GM19043 (cell line): Measurements from ENCODE around the gene JAKMIP3.

Experiments used
- ATAC-seq: cut with Tn5 transposase; IDR thresholded peaks from one replicate; pipeline ENCODE4 v1.9.1; 2021; ENCODE audit warnings: low read depth; ENCODE audit not compliant: unreplicated experiment

Gene JAKMIP3

DNA sequence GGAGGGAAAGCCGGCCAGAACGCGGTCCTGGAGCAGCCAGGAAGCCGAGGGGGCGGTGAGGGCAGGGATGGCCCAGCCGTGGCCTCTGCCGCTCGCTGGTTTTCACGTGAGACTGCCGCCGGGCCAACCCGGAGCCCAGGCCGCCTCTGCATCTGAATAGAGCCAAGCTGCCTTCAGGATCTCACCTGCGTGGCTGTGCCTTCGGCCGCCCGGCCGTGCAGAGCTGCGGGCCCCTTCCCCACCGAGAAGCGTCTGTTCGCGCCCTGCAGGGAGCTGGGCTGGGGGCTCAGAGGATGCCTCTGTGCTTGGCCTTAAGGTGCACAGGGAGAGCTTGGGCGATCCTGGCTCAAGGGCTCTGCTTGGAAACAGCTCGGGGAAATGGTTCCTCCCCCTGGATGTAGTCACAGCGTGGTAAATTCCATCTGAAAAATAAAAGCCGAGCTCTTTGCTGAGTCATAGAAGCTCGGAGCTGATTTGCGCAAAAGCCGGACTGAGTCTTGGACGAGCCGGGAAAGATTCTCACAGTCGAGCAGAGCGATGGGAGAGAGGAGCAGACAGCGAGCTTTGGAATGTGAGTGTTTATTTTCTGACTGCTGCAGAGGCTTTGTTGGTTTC, at the start of gene JAKMIP3:
JAKMIP3 (plus strand) TSS at position 456 of the 615 bp plus-strand sequence. CDS start 38,863 bp downstream, outside the sequence.
- no peak for ATAC-seq

DNA sequence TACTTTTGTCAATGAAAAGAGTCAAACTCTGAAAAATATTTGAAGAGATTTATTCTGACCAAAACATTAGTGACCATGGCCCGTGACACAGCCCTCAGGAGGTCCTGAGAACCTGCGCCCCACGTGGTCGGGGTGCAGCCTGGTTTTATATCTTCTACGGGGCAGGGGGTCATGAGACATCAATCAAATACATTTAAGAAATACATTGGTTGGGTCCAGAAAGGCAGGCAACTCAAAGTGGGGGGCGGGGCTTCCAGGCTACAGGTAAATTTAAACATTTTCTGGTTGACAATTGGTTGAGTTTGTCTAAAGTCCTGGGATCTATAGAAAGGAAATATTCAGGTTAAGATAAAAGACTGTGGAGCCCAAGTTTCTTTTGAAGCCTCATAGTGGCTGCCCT, 49.2 kb upstream of the JAKMIP3 start:
- no peak for ATAC-seq

DNA sequence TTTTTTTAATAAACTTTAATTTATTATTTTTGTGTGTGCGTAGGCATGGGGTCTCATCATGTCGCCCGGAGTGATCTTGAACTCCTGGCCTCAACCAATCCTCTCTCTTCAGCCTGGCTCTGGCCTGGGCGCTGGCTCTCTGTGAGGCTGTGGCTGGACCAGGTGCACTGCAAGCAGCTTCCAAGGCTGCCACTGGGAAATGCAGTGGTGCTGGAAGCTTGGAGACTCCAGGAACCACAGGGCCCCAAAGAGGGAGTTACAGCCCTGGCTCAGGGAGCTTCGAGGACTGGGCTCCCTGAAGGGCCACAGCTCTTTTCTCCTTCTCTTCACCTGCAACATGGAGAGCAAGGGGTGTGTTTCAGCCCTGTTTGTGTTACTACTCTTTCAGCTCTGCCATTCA, 47.3 kb upstream of the JAKMIP3 start:
- no peak for ATAC-seq

DNA sequence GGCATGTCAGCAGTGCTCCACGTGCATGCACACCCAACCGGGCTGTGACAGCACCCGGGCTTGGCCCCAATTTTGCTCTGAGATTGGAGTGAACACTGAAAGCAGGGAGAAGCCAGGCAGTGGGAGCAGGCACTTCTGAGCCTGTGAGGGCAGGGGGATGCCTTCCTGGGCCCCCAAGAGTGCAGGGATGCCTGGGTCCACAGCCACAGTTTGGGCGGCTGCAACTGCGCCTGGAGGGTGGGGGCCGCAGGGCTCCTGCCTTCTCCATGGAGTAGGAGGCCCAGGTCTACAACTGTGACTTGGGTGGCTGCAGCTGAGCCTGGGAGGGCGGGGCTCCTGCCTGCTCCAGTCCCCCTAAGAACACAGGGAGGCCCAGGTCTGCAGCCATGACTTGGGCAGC, 46.4 kb upstream of the JAKMIP3 start:
- no peak for ATAC-seq

DNA sequence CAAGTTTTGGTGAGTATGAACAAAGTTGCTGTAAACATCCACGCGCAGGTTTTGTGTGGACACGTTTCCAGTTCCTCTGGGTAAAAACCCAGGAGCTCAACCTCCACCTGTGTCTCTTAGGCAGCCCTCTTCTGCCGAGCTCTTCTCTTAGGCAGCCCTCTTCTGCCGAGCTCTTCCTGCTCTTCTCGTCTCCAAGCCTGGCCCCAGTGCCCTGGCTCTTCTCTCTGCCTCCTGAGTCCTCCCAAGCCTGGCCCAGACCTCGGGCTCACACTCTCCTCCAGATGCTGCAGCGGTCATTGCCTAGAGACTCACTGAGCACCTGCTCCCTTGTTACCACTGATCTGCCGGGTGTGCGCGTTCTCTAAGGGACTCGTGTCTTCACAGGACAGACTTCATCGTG, 45.3 kb upstream of the JAKMIP3 start:
- ATAC-seq, result no peak

DNA sequence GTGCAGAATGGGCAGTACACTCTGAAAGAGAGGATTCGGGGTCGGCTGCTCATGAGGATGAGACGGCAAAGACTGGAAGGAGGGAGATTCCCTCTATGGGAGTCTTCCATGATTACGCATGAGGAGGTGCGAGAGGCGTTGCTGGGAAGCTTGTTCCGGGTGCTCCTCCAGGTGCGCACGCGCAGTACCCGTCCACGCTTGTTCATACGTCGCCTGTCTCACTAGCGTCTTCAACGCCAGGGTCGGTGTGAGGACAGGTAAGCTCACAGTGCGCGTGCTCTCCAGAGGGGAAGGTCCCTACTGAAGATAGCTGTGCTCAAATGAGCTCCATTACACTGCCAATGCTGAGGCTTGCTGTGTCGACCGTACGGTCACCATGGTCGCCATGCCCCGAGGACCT, 44.7 kb upstream of the JAKMIP3 start:
- no peak for ATAC-seq

DNA sequence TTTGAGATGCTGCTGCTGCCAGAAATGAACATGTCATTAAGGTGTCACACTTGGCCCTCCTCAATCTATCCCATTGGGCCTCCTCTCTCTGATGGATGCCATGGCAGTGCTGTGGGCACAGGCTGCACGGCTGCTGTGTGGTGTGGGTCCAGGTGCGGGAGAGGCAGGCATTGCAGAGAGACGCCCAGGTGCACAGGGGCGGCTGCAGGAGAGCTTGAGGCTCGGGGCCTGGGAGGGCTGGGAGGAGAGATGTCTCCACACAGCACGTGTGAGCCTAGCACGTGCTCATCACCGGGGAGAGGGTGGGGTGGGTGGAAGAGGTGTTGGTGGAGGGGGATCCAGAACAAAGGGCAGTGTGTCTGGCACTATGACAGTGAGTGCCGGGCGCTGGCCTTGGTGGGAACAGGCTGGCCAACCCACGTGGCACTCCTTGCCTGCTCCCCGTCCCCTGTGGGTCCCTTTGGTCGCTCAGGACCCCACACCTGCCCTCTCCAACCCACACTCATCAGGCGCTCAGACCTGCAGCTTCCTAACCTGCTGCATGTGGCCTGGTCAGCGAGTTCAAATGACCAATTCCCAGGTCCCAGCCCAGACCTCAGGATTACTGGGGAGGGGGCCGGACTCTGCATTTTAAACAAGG, 44.1 kb upstream of the JAKMIP3 start:
- no peak for ATAC-seq

DNA sequence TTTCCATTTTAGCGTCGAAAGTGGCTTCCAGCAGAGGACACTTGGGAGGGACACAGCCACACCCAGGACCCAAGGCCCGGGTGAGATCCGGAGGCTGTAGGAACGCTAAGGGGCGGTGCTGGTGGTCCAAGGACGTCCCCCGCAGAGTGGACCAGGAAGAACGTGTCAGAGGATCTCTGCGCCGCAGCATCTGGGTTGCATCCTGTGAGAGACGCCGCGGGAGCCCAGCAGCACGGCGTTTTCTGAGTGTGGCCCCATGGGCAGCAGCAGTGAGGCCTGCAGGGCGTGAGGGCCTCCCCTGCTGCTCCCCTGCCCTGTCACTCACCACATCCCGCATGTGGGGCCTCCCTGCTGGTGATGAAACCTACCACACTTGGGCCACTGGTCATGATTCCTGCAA, 43.5 kb upstream of the JAKMIP3 start:
- ATAC-seq, result no peak

DNA sequence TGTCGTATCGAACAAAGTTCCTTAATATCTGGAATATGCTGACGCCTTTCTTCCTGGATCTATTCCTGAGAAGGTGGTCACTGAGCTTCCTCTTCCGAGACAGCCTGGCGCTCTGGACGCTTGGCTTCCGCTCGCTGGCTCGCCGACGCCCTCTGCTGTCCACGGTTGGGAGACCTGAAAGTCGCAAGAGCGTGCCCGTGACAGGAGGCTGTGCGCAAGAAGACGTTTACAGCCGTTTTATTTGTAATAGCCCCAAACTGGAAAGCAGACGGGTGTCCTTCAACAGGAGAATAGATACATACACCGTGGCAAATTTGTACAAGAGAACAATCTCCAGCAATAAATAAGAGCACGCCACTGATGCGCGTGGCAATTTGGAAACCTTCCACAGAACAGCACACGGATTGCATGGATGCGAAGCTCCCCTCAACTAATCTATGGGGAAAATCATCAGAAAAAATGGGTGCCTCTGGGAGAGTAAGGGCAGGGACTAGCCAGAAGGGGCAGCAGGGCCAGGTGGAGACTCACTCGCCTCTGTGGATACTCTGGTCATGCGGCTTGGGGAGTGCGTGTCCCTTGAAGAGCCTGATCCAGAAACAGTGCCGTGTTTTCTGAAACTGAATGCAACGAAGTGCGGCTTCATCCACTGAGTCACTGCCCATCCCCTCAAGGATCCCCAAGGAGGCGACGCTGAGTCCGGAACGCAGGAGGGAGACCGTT, 42.5 kb upstream of the JAKMIP3 start:
- ATAC-seq, result peak; percentile 53

DNA sequence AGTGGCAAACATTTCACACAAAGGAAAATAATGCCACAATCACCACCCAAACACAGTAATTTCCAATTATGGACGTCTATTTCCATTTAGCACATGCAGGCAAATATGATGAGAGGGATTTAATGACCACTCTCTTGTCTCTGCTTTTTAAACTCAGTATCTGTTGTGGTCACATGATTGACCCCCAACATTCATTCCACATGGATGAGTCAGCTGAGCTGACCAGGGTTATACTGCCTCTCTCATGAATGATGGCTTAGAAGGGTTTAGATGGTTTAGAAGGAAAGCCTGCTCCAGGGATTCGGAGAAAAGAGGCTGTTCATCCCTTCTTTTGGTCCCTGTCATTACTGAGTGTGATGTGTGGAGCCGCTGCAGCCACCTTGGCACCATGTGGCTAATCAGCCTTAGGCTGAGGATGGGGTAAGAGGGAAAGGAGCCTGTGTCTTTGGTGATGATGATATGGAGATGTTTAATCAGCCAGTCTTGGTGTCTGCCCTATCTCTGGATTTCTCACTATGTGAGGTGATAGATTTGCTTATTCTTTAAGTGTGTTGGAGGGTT, 38.2 kb upstream of the JAKMIP3 start:
- no peak for ATAC-seq

DNA sequence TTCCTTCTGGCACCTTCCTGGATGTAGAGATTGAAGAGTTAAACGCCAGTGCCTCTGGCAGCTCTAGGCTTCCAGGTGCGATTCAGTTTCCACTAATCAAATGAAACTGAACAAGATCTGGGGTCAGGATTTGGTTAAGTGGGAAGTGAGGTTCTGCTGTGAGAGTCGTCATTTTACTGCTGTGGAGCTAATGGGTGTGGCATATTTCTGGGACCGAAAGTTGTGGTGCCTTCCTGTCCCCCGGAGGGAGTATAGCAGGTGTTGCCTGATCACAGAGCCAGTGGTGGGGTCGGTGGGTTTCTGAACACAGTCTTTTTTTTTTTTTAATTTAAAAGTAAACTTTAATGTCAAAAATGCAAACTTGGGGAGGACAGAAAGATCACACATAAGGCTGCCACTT, 37.0 kb upstream of the JAKMIP3 start:
- no peak for ATAC-seq

DNA sequence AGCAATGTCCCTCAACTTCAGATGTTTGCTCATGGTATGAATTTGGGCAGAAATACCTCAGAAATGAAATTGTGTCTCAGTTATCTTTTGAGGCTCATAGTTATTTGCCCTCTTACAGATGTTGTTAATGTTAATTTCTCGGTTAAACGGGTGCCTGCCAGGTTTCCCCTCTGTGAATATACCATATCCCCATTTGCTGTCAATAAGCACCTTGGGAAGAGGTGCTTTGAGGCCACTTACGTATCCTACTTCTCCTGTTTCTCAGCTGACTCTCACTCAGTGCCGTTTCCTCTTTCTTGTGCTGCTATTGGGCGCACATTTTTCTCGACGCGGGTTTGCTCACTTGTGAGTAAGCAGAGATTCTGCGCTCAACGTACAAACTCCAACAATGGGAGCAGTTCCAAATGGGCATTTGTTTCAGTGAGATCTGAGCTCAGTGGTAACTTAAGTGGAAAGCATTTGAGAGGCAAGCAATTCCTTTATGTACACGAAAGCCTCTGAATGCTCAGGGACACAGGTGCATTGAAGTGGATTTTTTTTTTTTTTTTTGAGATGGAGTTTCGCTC, 34.8 kb upstream of the JAKMIP3 start:
- ATAC-seq, result no peak

DNA sequence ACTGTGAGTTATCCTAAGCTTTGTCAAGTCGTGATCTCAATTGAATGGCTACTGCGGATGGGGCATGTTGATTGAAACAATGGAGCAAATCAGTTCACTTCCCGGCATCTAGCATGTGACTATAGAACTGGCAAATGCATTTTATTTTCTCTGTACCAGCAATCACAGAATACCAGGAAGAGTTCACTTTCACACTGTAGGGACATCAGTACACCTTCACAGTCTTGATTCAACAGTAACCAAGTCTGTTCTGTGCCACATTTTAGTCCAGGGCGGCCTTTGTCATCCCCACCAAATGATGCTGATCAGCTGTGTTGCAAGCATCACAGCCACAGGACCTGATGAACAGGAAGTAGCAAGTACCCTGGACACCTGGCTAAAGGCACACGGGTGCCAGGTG, 32.1 kb upstream of the JAKMIP3 start:
- no peak for ATAC-seq

DNA sequence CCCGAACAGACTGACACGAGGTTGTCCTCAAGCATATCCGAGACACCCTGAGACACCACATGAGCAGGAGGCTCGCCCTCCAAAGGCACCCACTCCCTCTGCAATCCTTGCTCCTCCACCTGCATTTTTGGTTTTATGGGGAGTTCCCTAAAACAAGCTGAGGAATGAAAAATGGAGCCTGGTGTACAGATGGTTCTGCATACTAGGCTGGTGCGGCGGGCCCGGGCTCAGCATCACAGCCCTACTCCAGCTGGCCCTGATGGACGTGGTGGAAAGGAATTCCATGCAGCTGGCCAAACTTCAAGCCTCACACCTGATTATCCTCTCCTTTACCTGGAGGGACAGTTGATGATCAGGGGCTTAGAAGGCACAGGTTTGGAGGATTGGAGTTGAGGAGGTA, 30.3 kb upstream of the JAKMIP3 start:
- no peak for ATAC-seq

DNA sequence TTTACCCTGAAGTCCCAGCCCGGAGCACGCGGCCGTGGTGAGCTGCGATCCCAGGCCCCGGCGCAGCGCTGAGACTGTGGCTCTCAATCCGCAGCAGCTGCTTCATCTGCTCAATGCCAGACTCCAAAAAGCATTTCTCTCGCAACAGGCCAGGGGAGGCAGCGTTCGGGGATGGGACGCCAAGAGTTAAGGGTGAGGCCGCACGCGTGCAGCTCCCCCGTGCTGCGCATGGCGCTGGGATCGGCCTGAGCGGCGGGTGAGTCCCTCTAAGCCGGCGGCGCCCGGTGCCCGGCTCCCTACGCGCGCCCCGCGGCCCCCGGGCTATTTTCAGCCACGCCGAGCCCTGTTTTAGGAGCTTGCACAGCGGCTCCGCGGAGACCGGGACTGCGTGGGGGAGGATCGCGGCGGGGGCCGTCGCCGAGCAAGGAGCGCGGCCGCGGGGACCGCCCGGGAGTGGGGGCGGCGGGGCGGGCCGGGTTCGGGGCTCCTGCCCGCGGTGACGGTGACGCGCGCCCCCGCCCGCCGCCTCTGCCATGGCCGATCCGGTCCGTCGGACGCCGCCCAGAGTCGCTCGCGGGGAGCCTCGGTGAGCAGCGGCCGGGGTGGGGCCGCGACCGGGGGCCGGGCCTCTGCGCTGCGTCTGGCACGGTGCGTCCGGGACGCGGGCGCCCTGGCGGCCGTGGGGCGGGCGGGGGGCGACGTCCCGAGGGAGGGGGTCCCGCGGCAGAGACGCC, 29.4 kb upstream of the JAKMIP3 start:
- ATAC-seq, result no peak

DNA sequence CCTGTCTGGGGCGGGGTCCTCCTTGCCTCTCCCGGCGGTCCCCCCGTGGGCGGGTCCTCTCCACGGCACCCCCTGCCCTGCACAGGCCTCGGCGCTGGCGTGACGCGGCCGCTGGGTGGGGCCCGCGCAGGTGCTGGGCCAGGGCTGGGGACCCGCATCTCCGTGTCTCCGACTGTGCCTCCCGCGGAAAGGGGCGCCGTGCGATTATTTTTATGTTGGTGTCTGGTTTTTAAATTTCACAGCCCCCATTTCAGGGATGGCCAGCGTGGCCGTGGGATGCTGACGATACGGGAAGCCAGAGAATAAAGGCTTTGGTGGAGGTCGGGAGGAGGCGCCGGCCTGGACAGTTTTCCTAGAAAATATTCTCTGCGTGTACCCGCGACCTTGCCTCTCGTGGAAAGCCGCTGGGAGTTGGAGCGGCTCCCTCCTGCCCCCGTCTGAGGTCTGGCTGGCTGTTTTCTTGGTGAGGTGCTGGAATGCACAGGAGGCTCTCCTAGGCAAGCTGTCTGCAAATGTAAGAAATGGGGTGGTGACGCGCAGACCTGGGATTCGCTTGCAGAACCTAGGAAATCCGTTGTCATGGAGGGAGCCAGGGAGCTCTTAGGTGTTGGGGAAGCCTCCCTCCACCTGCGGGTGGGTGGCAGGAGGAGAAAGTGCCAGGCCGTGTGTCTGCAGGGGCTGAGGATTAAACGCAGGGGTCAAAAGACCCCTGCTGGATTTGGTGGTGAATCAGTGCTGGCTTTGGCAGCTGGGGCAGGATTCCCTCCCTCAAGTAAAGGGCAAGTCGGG, 28.7 kb upstream of the JAKMIP3 start:
- ATAC-seq, result no peak

DNA sequence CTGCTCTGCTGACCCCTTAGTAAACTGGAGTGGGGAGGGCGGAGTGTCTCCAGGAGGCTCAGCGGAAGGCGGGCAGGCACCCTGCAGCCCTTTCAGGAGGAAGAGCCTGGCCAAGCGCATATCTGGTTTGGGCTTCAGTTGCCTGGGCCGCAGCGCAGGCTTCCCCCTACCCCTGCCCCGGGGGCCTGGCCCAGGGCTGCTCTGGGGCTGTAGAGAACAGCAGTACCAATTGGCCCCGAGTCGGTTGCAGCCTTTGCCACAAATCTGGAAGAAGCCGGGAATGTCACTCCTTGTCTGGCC, 28.1 kb upstream of the JAKMIP3 start:
- ATAC-seq, result no peak

DNA sequence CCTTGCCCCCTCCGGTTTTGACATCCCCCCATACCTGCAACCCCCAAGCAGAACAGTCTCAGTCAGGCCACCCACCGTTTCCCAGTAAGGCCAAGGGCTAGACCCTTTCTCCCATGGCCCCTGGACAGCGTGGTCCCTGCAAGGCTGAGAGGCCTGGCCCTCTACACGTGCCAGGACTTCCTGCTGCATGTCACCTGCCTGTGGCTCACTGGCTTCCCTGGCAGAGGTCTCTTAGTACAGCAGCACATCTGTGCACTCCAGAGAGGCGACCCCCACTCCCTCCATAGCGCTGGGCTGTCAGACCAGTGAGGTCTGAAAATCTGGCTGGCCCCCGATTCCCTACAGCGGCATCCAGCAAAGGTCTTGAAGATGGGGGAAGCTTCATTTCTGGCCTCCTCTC, 26.4 kb upstream of the JAKMIP3 start:
- no peak for ATAC-seq

DNA sequence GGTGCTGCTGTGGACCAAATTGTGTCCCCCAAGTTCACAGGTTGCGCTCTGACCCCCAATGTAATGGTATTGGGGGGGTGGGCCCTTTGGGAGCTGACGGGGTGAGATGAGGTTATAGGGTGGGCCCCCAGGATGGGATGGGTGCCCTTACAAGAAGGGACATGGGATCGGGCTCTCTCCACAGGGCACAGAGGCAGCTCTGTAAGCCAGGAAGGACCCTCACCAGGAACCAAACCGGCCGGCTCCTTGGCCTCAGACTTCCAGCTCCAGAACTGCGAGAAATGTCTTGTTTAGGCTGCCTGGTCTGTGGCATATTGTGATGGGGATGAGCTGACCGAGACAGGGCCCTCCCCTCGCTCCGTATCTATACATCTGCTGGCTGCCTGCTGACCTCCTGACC, 25.7 kb upstream of the JAKMIP3 start:
- no peak for ATAC-seq

DNA sequence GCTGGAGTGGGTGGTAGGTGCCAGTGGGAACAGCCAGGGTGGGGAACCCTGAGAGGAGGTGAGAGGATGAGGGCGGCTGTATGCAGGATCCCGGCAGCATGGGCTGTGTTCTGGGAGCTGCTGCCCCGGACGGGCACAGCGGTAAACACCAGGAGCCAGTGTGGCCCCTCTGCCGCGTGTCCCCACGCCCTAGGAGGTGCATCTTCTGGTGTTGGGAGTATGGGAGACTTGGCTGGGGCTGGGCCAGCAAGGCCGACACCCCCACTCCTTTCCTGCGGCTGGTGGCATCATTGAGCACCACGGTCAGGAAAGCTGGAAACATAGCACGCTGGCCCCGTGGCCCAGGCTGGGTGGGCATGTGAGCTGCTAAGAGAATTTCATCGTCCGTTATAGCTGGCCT, 24.4 kb upstream of the JAKMIP3 start:
- ATAC-seq, result no peak
